K562 (cell line): Measurements from ENCODE around the gene MXD3. TPM values are rescaled to one million over a fixed set of nuclear protein-coding genes. Genes with fewer than 3 reads are reported as not detected.
A peak's percentile ranks its signal among the peaks of the same experiment; 100 is the strongest.

ENCODE experiments used
- DPF2 ChIP-seq: fragments of 450-650 bp; IDR thresholded peaks from 2 replicates; pipeline ENCODE4 v1.6.1; 2016
- ETV1 ChIP-seq: fragments of 450-650 bp; conservative IDR thresholded peaks from 2 replicates; pipeline ENCODE4 v1.6.1; 2016; ENCODE audit warnings: missing genetic modification characterization, control low read depth, low read depth, missing compliant biosample characterization
- KDM1A ChIP-seq, 2 experiments: fragments of 450-650 bp; IDR thresholded peaks; 2 replicates each; pipeline ENCODE4 v1.6.1; 2016; ENCODE audit warnings: mild to moderate bottlenecking in 2 of 2
- KDM5B ChIP-seq: fragments of 200-600 bp; sonication (generic); IDR thresholded peaks from 2 replicates; pipeline ENCODE4 v1.6.1; 2012; ENCODE audit warnings: low read depth, mild to moderate bottlenecking, moderate library complexity, low read length, control low read depth, inconsistent platforms; ENCODE audit not compliant: insufficient replicate concordance
- NBN ChIP-seq: fragments of 450-650 bp; IDR thresholded peaks from 2 replicates; pipeline ENCODE4 v1.6.1; 2016; ENCODE audit warnings: low read depth, mild to moderate bottlenecking
- RB1 ChIP-seq: fragments of 450-650 bp; IDR thresholded peaks from 2 replicates; pipeline ENCODE4 v1.6.1; 2017; ENCODE audit warnings: low read depth, mild to moderate bottlenecking
- SIN3A ChIP-seq, 2 experiments: fragments of 150-350 bp in 1 of 2; IDR thresholded peaks; 2 replicates each; pipeline ENCODE4 v1.6.1; 2011 to 2016; ENCODE audit warnings: borderline replicate concordance in 2 of 2, low read depth in 2 of 2, low read length in 2 of 2, mild to moderate bottlenecking in 2 of 2, moderate library complexity in 2 of 2; ENCODE audit not compliant: control insufficient read depth in 1 of 2
- SMAD3 ChIP-seq: fragments of 450-650 bp; formaldehyde crosslinking; conservative IDR thresholded peaks from 2 replicates; pipeline ENCODE4 v1.4.0; 2020; ENCODE audit warnings: mild to moderate bottlenecking
- TAL1 ChIP-seq: fragments of 450-650 bp; IDR thresholded peaks from 2 replicates; pipeline ENCODE4 v1.6.1; 2016; ENCODE audit warnings: mild to moderate bottlenecking
- USF1 ChIP-seq: sonication (generic); formaldehyde crosslinking; IDR thresholded peaks from 2 replicates; pipeline ENCODE4 v1.9.0; 2022; ENCODE audit warnings: mild to moderate bottlenecking, missing genetic modification reagents
- ZBTB33 ChIP-seq: sonication (generic); formaldehyde crosslinking; IDR thresholded peaks from 2 replicates; pipeline ENCODE4 v1.8.1; 2023; ENCODE audit warnings: mild to moderate bottlenecking, missing genetic modification reagents
- ZNF592 ChIP-seq: fragments of 450-650 bp; IDR thresholded peaks from 2 replicates; pipeline ENCODE4 v1.6.1; 2017; ENCODE audit warnings: antibody characterized with exemption, mild to moderate bottlenecking
- polyA plus RNA-seq, 8 experiments: library from polyadenylated mRNA; depleted of rRNA in 4 of 8; stranded (reverse) in 5 of 8; unstranded in 3 of 8; fragments of >200 nt; fragmentation: Nextera tagmentation in 2 of 8; fragmentation: Illumina TruSeq in 1 of 8; extraction: Ambion mirVana in 2 of 8; extraction: Trizol in 1 of 8; gene quantifications; 2 replicates each; pipeline versions ENCODE4 v1.2.1 to v1.2.3, GENCODE V29; 2011 to 2014; ENCODE audit warnings: inconsistent platforms in 1 of 8, missing spikeins in 1 of 8
- total RNA-seq, 7 experiments: library from RNA; depleted of rRNA in 6 of 7; stranded (reverse); fragments of >200 nt in 6 of 7; fragmentation: Illumina TruSeq in 2 of 7; extraction: Trizol in 2 of 7; gene quantifications; 2 replicates each; pipeline versions ENCODE4 v1.2.1 to v1.2.3, GENCODE V29; 2011 to 2021; ENCODE audit warnings: low replicate concordance in 1 of 7
- TF ChIP-seq, protein P1 (sequence below): sonication (generic); formaldehyde crosslinking; IDR thresholded peaks from 2 replicates; pipeline ENCODE4 v1.8.0; 2022; ENCODE audit warnings: mild to moderate bottlenecking, missing genetic modification reagents
- TF ChIP-seq, protein P2 (sequence below): fragments of 250-450 bp; sonication (Bioruptor Pico); IDR thresholded peaks from 2 replicates; pipeline ENCODE4 v1.4.0; 2020; ENCODE audit warnings: borderline replicate concordance

MXD3 gene
- total and polyA plus RNA-seq, 9 of the 15 experiments (the other 6 are each of a cell fraction or from before 2014, with no cell fraction given), result 0.28 to 24.8 (median 4.5) TPM

DNA sequence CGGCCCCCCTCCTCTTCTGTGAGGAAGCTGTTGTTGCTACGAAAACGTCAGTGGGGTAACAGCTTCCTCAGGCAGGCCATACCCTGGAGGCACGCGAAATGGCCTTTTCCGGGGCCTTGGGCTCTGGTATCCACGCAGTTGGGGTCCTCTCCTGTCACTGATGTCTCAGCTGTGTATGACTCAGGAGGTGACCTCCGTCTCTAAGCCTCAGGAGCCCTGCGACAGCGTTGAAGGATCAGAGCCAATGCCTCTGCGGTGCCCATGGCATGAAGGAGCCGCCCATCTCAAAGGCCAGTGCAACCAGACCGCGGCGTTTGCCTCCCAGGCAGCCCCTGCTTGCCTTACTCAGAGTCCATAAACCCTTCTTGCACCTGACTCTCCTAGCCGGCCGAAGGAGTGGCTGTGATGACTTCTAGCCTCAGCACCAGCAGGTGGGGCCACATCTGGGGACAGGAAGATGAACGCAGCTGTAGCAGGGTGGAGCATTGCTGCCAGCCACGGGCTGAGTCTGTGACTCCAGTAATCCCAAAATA lies 1.0 kb upstream of the MXD3 start (continued):
- TF ChIP-seq ZBTB33 (CRISPR knock-in tag) (0 out of 2 replicates have a peak, but pooled peaks have one; percentile 7), NBN (peak; percentile 55; the same call in 1 of the 2 replicates), ZNF592 (peak; percentile 57; the same call in 1 of the 2 replicates), TAL1 (no peak), KDM1A (IDR thresholded peaks at IDR 0.05) (peak in 1 of 2 experiments; percentile 27; a peak in 1 of 4 replicates), SMAD3 (no peak), USF1 (CRISPR knock-in tag) (0 out of 2 replicates have a peak, but pooled peaks have one; percentile 9), SIN3A (IDR thresholded peaks at IDR 0.05; ENCODE audit: borderline replicate concordance in 2 of 2, control insufficient read depth in 1 of 2, low read depth in 2 of 2, low read length in 2 of 2) (peak in 1 of 2 experiments; percentile 49; a peak in 1 of 4 replicates), ETV1 (no peak), DPF2 (peak; percentile 66), KDM5B (peak; percentile 11), RB1 (peak; percentile 34; the same call in 1 of the 2 replicates)
- TF ChIP-seq, protein P1, sequence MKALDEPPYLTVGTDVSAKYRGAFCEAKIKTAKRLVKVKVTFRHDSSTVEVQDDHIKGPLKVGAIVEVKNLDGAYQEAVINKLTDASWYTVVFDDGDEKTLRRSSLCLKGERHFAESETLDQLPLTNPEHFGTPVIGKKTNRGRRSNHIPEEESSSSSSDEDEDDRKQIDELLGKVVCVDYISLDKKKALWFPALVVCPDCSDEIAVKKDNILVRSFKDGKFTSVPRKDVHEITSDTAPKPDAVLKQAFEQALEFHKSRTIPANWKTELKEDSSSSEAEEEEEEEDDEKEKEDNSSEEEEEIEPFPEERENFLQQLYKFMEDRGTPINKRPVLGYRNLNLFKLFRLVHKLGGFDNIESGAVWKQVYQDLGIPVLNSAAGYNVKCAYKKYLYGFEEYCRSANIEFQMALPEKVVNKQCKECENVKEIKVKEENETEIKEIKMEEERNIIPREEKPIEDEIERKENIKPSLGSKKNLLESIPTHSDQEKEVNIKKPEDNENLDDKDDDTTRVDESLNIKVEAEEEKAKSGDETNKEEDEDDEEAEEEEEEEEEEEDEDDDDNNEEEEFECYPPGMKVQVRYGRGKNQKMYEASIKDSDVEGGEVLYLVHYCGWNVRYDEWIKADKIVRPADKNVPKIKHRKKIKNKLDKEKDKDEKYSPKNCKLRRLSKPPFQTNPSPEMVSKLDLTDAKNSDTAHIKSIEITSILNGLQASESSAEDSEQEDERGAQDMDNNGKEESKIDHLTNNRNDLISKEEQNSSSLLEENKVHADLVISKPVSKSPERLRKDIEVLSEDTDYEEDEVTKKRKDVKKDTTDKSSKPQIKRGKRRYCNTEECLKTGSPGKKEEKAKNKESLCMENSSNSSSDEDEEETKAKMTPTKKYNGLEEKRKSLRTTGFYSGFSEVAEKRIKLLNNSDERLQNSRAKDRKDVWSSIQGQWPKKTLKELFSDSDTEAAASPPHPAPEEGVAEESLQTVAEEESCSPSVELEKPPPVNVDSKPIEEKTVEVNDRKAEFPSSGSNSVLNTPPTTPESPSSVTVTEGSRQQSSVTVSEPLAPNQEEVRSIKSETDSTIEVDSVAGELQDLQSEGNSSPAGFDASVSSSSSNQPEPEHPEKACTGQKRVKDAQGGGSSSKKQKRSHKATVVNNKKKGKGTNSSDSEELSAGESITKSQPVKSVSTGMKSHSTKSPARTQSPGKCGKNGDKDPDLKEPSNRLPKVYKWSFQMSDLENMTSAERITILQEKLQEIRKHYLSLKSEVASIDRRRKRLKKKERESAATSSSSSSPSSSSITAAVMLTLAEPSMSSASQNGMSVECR (CRISPR knock-in tag), result peak; percentile 20; the same call in 1 of the 2 replicates
- TF ChIP-seq, protein P2, sequence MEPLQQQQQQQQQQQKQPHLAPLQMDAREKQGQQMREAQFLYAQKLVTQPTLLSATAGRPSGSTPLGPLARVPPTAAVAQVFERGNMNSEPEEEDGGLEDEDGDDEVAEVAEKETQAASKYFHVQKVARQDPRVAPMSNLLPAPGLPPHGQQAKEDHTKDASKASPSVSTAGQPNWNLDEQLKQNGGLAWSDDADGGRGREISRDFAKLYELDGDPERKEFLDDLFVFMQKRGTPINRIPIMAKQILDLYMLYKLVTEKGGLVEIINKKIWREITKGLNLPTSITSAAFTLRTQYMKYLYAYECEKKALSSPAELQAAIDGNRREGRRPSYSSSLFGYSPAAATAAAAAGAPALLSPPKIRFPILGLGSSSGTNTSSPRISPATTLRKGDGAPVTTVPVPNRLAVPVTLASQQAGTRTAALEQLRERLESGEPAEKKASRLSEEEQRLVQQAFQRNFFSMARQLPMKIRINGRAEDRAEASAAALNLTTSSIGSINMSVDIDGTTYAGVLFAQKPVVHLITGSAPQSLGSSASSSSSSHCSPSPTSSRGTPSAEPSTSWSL (CRISPR knock-in tag), result no peak
